PC-9 (cell line): ENCODE results near the gene ADNP. TPM values are rescaled to one million over a fixed set of nuclear protein-coding genes. Genes with fewer than 3 reads are reported as not detected.
"Not testable (repeated sequence)": the region's sequence is repeated elsewhere in the genome, so short reads cannot be mapped to it uniquely, and the experiment has no call there.

Source experiments
- BruUV-seq: library from RNA; stranded (reverse); fragments of 400-500 nt; replicated peaks from 2 replicates; lab custom pipeline; 2021; lab: Mats Ljungman, UMichigan
- CTCF ChIA-PET: fragments of 300-600 bp; sonication (Branson Sonifier 250); formaldehyde crosslinking; loops from one replicate; lab custom pipeline; 2022; ENCODE audit warnings: antibody characterized with exemption; lab: Charles Lee
- POLR2A ChIA-PET: fragments of 300-600 bp; sonication (Branson Sonifier 250); formaldehyde crosslinking; loops from one replicate; lab custom pipeline; 2022; ENCODE audit warnings: antibody characterized with exemption; ENCODE audit not compliant: unreplicated experiment; lab: Charles Lee
- DNase-seq, 2 experiments: peaks; one replicate each; pipeline versions ENCODE4 v3.0.0 to v3.0.0-alpha.2; 2015 to 2022; ENCODE audit warnings: mixed read lengths in 1 of 2
- H2AFZ ChIP-seq: fragments of 200-600 bp; sonication (generic); 2 replicates; pipeline ENCODE4 v1.8.1; 2017; ENCODE audit warnings: antibody characterized with exemption
- H3F3A ChIP-seq: fragments of 200-600 bp; sonication (generic); 2 replicates; pipeline ENCODE4 v1.8.1; 2017; ENCODE audit warnings: antibody characterized with exemption, mild to moderate bottlenecking, low read depth; ENCODE audit not compliant: insufficient read depth
- H3K27ac ChIP-seq: fragments of 200-600 bp; sonication (generic); 2 replicates; pipeline ENCODE4 v1.6.1; 2016; ENCODE audit warnings: mixed run types
- H3K27me3 ChIP-seq: fragments of 200-600 bp; sonication (generic); 2 replicates; pipeline ENCODE4 v1.6.1; 2016; ENCODE audit warnings: low read depth, mixed run types; ENCODE audit not compliant: insufficient read depth
- H3K36me3 ChIP-seq: fragments of 200-600 bp; sonication (generic); 2 replicates; pipeline ENCODE4 v1.6.1; 2016; ENCODE audit warnings: low read depth, mixed run types
- H3K4me1 ChIP-seq: fragments of 200-600 bp; sonication (generic); replicated peaks from 2 replicates; pipeline ENCODE4 v1.6.1; 2016; ENCODE audit warnings: mixed run types; ENCODE audit not compliant: insufficient read depth
- H3K4me2 ChIP-seq: fragments of 200-600 bp; sonication (generic); 2 replicates; pipeline ENCODE4 v1.6.1; 2017; ENCODE audit warnings: mixed run types
- H3K4me3 ChIP-seq: fragments of 200-600 bp; sonication (generic); 2 replicates; pipeline ENCODE4 v1.6.1; 2016; ENCODE audit warnings: mixed run types
- H3K79me2 ChIP-seq: fragments of 200-600 bp; sonication (generic); 2 replicates; pipeline ENCODE4 v1.6.1; 2017; ENCODE audit warnings: low read depth, mixed run types
- H3K9me2 ChIP-seq: fragments of 200-600 bp; sonication (generic); 2 replicates; pipeline ENCODE4 v1.8.1; 2017; ENCODE audit warnings: mild to moderate bottlenecking; ENCODE audit not compliant: insufficient read depth
- H3K9me3 ChIP-seq: fragments of 200-600 bp; sonication (generic); 2 replicates; pipeline ENCODE4 v1.8.1; 2016; ENCODE audit warnings: low read depth; ENCODE audit not compliant: insufficient read depth
- H4K20me1 ChIP-seq: fragments of 200-600 bp; sonication (generic); 2 replicates; pipeline ENCODE4 v1.8.1; 2017; ENCODE audit not compliant: insufficient read depth
- EZH2 ChIP-seq: fragments of 200-600 bp; sonication (generic); IDR thresholded peaks from 2 replicates; pipeline ENCODE4 v1.8.0; 2017; ENCODE audit warnings: antibody characterized with exemption, low read depth
- intact Hi-C: fragments of 100-400 bp; cut with micrococcal nuclease; formaldehyde crosslinking; loops from one replicate; pipeline ENCODE4 v1.10.0; 2022; ENCODE audit not compliant: unreplicated experiment
- total RNA-seq: library from RNA; stranded (reverse); gene quantifications from 2 replicates; pipeline ENCODE4 v1.2.3, GENCODE V29; 2021
- TF ChIP-seq, protein P1 (sequence below): fragments of 200-600 bp; sonication (generic); conservative IDR thresholded peaks from 2 replicates; pipeline ENCODE4 v1.6.1; 2017; ENCODE audit warnings: mixed run types, antibody characterized with exemption, mild to moderate bottlenecking, moderate library complexity

The ADNP gene
- total RNA-seq, 1 experiment from 2014 or later = 104 TPM

DNA sequence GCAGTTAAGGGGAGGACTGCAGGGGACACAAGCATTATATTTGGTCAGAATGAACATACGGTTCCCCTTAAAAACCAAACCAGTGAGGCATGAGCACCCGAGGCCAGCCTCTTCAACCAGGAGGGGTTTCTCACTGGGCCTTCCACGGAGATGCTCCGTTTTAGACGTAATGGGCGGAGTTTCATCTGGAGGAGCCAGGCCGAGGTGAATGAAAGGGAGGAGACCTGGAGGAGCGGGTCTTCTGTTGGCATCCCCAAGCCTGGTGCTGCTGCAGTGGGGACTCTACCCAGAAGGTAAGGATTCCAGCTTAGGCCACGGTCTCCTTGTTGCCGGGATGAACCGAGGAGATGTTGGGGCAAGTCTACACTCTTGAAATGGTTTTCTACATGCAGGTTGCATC is 47.4 kb downstream of the ADNP start:
- peaks cover 7% of the 10 kb centered on the region; the same call in 1 of the 2 replicates for H3F3A ChIP-seq
- no peaks in the 10 kb centered on the region for H3K9me2 ChIP-seq
- TF ChIP-seq EZH2 = no peak
- TF ChIP-seq, protein P1, sequence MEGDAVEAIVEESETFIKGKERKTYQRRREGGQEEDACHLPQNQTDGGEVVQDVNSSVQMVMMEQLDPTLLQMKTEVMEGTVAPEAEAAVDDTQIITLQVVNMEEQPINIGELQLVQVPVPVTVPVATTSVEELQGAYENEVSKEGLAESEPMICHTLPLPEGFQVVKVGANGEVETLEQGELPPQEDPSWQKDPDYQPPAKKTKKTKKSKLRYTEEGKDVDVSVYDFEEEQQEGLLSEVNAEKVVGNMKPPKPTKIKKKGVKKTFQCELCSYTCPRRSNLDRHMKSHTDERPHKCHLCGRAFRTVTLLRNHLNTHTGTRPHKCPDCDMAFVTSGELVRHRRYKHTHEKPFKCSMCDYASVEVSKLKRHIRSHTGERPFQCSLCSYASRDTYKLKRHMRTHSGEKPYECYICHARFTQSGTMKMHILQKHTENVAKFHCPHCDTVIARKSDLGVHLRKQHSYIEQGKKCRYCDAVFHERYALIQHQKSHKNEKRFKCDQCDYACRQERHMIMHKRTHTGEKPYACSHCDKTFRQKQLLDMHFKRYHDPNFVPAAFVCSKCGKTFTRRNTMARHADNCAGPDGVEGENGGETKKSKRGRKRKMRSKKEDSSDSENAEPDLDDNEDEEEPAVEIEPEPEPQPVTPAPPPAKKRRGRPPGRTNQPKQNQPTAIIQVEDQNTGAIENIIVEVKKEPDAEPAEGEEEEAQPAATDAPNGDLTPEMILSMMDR = no peak
- peaks cover 7% of the 10 kb centered on the region; the same call in 1 of the 2 replicates for H4K20me1 ChIP-seq
- DNase-seq = no peak
- no peak overlapping the region for H3K27ac ChIP-seq
- BruUV-seq = no TSS peak
- H3K4me3 ChIP-seq = no peak overlapping the region
- ChIA-PET POLR2A (no interaction called here), CTCF (no interaction called here)
- intact Hi-C loops = no loop called here
- no peak overlapping the region for H2AFZ ChIP-seq
- no peaks in the 10 kb centered on the region for H3K9me3 ChIP-seq
- no peak overlapping the region for H3K4me2 ChIP-seq
- no peaks in the 10 kb centered on the region for H3K27me3 ChIP-seq
- H3K79me2 ChIP-seq = no peaks in the 10 kb centered on the region
- peaks cover 2% of the 10 kb centered on the region for H3K36me3 ChIP-seq
- no peaks in the 10 kb centered on the region for H3K4me1 ChIP-seq

DNA sequence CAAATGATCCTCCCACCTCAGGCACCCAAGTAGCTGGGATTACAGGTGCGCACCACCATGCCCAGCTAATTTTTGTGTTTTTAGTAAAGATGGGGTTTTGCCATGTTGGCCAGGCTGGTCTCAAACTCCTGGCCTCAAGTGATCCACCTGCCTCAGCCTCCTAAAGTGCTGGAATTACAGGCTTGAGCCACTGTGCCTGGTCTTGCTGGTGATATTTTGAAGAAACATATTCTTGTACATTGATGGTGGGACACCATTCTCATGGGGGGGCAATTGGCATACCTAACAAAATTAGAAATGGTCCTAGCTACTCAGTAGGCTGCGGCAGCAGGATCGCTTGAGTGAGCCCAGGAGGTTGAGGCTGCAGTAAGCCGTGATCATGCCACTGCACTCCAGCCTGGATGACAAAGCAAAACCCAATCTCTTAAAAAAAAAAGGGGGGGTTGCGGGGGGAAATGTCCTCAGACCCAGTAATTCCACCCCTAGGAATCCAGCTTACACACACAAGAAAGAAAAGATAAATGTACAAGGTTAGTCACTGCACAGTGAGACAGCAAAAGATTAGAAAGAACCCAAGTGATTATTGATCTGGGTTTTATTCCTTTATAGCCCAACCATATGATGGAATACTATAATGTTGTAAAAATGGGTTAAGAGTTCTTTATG is 49.3 kb downstream of the ADNP start:
- H3F3A ChIP-seq, H2AFZ ChIP-seq, H3K4me1 ChIP-seq, H3K9me3 ChIP-seq, H4K20me1 ChIP-seq, H3K27me3 ChIP-seq, H3K79me2 ChIP-seq, intact Hi-C loops, H3K27ac ChIP-seq, H3K9me2 ChIP-seq, H3K4me3 ChIP-seq, DNase-seq, H3K4me2 ChIP-seq, CTCF ChIA-PET, BruUV-seq, H3K36me3 ChIP-seq, POLR2A ChIA-PET: not testable (repeated sequence)

DNA sequence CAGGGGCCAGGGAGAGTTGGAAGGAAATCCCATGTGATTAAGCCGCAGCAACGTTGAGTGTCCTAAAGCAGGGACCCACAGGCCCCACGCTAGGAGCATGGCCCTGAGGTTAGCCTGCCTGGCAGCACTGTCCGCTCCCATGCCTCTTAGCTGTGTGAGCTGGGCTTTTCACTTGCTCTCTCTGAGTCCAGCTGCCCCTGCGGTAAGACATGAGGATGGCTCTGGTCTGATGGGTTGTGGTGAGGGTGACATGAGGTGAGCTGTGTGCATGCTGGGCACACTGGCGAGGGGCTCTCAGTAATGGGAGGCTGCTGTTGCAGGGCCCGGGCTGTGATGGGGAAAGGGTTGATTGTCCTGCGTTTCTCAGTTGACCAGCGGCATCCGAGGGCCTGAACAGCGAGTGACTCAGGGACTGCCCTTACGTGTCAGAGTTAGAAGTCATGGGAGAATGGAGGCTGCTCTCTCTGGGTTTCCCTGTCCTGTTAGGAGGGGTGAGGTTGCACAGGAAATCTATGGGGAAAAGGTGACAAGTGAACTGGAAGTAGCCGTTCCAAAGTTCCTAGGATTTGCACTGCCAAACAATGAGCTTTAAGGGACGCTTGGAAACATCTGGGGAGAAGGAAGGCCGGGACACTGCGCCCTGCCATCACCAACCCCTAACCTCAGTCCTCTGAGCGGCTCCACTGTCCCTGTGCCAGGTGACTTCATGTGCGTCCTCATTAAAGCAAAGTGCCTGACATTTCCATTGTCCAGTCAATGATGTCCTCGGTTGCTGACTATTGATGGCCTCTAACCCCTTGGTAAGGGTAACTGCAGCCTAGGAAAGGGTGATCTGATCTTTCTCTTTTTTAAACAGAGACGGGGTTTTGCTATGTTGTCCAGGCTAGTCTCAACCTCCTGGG is 51.3 kb downstream of the ADNP start:
- BruUV-seq = no TSS peak

More for the DNA sequence above, 51.3 kb downstream of the ADNP start:
- Histone ChIP-seq H3F3A (no peaks in the 10 kb centered on the region; the same call in 1 of the 2 replicates), H3K9me3 (no peaks in the 10 kb centered on the region), H3K4me1 (no peaks in the 10 kb centered on the region), H3K4me2 (no peak overlapping the region), H3K27me3 (no peaks in the 10 kb centered on the region), H3K79me2 (no peaks in the 10 kb centered on the region), H2AFZ (no peak overlapping the region), H4K20me1 (no peaks in the 10 kb centered on the region), H3K4me3 (no peak overlapping the region), H3K27ac (no peak overlapping the region), H3K9me2 (no peaks in the 10 kb centered on the region), H3K36me3 (no peaks in the 10 kb centered on the region)
- no peak for DNase-seq
- no peak for TF ChIP-seq EZH2
- TF ChIP-seq, protein P1 = no peak
- POLR2A ChIA-PET = no interaction called here
- intact Hi-C loops = no loop called here
- CTCF ChIA-PET = no interaction called here
